Subcutaneous adipose tissue (tissue), 4 donors: Measurements from ENCODE around the gene HELQ. TPM values are rescaled to one million over a fixed set of nuclear protein-coding genes. Genes with fewer than 3 reads are reported as not detected.

Source experiments
- CTCF ChIP-seq: fragments of 450-650 bp; IDR thresholded peaks from one replicate; pipeline ENCODE4 v1.5.1; 2016; ENCODE audit warnings: low read depth, mild to moderate bottlenecking, control low read depth, antibody characterized with exemption, moderate library complexity
- small RNA-seq: library from RNA; depleted of rRNA; stranded (forward); fragments of <200 nt; gene quantifications from one replicate; pipeline ENCODE3, GENCODE V24; 2016
- total RNA-seq, 4 donors: library from RNA; depleted of rRNA; stranded (reverse); fragments of >200 nt; gene quantifications; one replicate each; pipeline ENCODE4 v1.1.0, GENCODE V29; 2016

The HELQ gene
- total RNA-seq, 4 donors from 2014 or later: 12.6 to 26.6 (median 19.2) TPM

GRCh38 chr4:83361416-83362103, 94.1 kb downstream of the HELQ start:
- TF ChIP-seq CTCF: no peak

- TF ChIP-seq CTCF: no peak
These were observed 95.6 kb downstream of the HELQ start for GRCh38 chr4:83360018-83360417.

GRCh38 chr4:83358410-83358809, 97.2 kb downstream of the HELQ start:
- TF ChIP-seq CTCF: no peak

Small RNAs within 50 kb of the gene (small RNA-seq; reads per million reads assigned to genes)
- not detected for gene AC114781.5

Other genes with a start within 250 kb of the HELQ start
- gene COQ2, start 171.0 kb downstream of the HELQ start, total RNA-seq: 10 to 100 TPM in 2 of 4 donors, 1 to 10 TPM in 2; 6.8 to 13.3 (median 9.3) TPM
- 1 to 10 TPM in 3 of 4 donors, under 1 TPM in 1; 0.75 to 5.4 (median 2.6) TPM for gene HPSE, start 121.0 kb downstream of the HELQ start, total RNA-seq
- 10 to 100 TPM; 15.9 to 34.9 (median 18.9) TPM for gene MRPS18C, start 235 bp upstream of the HELQ start, total RNA-seq
- gene ABRAXAS1, start 29.3 kb upstream of the HELQ start, total RNA-seq: 10 to 100 TPM; 17.1 to 18.9 (median 17.7) TPM
- 10 to 100 TPM in 2 of 4 donors, 1 to 10 TPM in 2; 4.4 to 37.5 (median 10.2) TPM for gene GPAT3, start 80.3 kb upstream of the HELQ start, total RNA-seq